H54 (cell line): ENCODE measurements around the gene GPN1.
"Not testable (repeated sequence)": the region's sequence is repeated elsewhere in the genome, so short reads cannot be mapped to it uniquely, and the experiment has no call there.

Experiments
- DNase-seq: peaks from one replicate; pipeline ENCODE4 v3.0.0; 2011; ENCODE audit warnings: low spot score, mixed read lengths; ENCODE audit not compliant: insufficient read length
- FAIRE-seq: peaks from 3 replicates; lab custom pipeline; 2011; peaks lifted over from hg19 to GRCh38; lab: Jason Lieb, UNC
- POLR2A ChIP-seq: IDR thresholded peaks from 2 replicates; pipeline ENCODE4 v1.6.1; 2011; ENCODE audit warnings: low read depth, mild to moderate bottlenecking, low read length

GPN1 gene

GRCh38 chr2:27606611-27607010, 22.2 kb upstream of the GPN1 start:
- FAIRE-seq: no peak
- TF ChIP-seq POLR2A: no peak
- DNase-seq: no peak

DNA sequence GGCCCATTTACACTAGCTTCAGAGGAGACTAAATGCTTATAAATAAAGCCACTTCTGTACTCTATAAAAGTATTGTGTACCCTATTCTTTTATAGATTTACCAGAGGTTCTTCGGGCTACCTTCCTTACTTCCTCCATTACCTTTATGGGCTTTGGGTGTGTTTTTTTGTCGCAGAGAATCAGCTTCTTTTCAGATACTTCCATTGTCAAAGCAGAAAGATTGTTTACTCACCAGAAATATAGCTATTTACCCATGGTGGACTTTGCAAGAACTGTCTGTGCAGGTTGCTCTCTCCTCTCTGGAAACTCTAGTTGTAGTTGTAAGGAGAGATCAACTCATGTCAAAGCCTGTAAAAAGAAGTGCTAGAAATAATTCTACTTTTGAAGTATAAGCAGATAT, 14.9 kb upstream of the GPN1 start:
- FAIRE-seq: no peak
- no peak for DNase-seq
- no peak for TF ChIP-seq POLR2A

DNA sequence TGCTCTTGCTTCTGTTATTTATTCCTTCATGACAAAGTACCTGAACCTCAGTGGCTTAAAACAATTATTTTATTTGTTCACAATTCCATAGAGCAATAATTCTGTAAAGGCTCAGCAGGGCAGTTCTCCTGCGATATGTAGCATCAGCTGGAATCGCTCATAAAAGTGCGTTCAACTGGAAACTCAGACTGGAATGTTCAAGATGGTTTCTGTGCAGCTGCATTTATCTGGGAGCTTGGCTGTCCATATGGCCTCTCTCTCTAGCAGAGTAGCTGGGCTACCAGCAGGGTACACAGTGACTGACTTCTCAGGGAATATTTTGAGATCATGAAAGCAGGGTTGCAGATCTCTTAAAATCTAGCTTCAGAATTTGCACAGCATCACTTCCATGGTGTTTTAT, 13.5 kb upstream of the GPN1 start:
- FAIRE-seq (no peak), DNase-seq (no peak)
- no peak for TF ChIP-seq POLR2A

GRCh38 chr2:27621524-27621923, 7.3 kb upstream of the GPN1 start:
- TF ChIP-seq POLR2A: no peak
- FAIRE-seq (no peak), DNase-seq (no peak)

DNA sequence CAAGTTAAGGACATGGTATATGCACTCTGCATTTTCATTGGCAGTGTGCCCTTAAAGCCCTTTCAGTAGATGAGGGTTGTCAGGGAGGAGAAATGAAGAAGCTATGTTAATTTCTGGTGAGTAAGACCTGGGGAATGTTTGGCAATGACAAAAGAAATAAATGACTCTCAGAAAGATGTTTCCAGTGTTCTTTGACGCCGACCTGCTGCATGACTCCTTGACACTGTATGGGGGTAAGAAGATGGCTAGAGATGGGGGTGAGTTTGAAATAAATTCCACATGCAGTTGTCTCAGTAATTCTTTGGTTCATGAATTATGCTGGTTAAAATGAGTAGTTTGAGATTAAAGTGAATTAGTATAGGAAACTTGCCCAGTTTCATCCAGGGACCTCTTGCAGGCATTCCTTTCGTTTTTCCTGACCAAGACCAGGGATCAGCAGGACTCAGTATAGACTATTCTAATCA, 5.9 kb upstream of the GPN1 start:
- FAIRE-seq: peak; percentile 93
- DNase-seq: no peak

GRCh38 chr2:27624943-27625342, 3.9 kb upstream of the GPN1 start:
- DNase-seq (no peak), FAIRE-seq (no peak)
- no peak for TF ChIP-seq POLR2A

More for the DNA sequence above, 5.9 kb upstream of the GPN1 start:
- no peak for TF ChIP-seq POLR2A

GRCh38 chr2:27626323-27626722, 2.5 kb upstream of the GPN1 start:
- FAIRE-seq, DNase-seq: not testable (repeated sequence)

- not testable (repeated sequence) for DNase-seq
- peak; percentile 64 for FAIRE-seq
Observed at GRCh38 chr2:27626921-27627320, 1.9 kb upstream of the GPN1 start.

GRCh38 chr2:27627963-27628766, 685 bp upstream of the GPN1 start:
- FAIRE-seq: peak; percentile 89
- no peak for TF ChIP-seq POLR2A
- DNase-seq: no peak

DNA sequence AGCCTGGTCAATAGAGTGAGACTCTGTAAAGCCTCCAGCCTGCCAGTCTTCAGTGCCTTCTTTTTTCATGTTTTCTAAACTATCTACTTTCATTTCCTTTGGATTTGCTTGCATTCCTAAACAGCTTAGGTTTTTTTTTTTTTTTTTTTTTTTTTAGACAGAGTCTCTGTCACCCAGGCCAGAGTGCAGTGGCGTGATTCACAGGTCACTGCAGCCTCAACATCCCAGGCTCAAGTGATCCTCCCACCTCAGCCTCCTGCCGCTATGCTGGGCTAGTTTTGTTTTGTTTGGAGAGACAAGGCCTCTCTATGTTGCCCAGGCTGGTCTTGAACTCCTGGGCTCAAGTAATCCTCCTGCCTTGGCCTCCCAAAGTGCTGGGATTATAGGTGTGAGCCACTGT, 1.4 kb downstream of the GPN1 start:
- not testable (repeated sequence) for DNase-seq, FAIRE-seq

DNA sequence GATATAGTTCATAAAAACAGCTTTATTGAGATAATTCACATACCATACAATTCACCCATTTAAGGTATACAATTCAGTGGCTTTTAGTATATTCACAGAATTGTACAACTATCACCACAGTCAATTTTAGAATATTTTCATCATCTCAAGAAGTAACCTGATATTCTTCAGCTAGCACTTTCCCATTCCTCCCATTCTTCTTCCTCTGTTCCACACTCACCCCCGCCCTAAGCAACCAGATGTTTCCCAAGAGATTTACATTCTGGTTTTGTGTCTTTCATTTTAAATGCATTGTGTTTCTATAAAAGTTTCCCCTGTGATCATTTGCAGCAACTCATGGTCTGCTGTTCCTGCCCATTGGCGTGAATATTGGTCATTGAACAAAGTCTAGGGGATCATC, 5.4 kb downstream of the GPN1 start:
- FAIRE-seq: no peak
- no peak for DNase-seq

DNA sequence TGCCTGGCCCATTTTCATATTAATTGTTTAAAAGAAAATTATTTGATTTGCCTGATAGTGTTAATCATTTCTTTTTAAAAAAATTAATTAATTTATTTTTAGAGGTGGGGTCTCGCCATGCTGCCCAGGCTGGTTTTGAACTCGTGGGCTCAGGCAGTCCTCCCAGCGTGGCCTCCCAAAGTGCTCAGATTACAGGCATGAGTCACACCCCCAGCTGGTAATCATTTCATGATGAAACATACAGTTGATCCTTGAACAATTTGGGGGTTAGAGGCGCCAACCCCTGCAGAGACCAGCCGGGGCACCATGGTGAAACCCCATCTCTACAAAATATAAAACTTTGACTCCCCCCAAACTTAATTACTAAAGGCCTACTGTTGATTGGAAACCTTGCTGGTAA, 7.9 kb downstream of the GPN1 start:
- FAIRE-seq (peak; percentile 27), DNase-seq (no peak)
- TF ChIP-seq POLR2A: no peak

More for the DNA sequence above, 5.4 kb downstream of the GPN1 start:
- no peak for TF ChIP-seq POLR2A

- no peak for TF ChIP-seq POLR2A
- no peak for DNase-seq
- peak; percentile 93 for FAIRE-seq
Observed at GRCh38 chr2:27638037-27638637, 9.3 kb downstream of the GPN1 start.

DNA sequence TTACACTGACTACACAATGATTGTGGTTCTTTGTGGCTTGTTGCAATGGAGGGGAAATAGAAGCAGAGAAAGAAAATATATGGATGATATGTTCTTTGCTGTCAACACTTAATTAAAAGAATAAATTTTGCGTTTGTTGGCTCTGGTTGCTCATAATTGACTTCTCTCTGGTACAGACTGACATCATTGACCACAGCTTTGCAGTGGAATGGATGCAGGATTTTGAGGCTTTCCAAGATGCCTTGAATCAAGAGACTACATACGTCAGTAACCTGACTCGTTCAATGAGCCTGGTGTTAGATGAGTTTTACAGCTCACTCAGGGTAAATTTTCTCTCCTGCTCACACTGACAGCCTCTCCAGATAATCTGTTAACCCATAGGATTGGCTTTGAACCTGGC, 9.9 kb downstream of the GPN1 start:
- DNase-seq: no peak
- FAIRE-seq: peak; percentile 65
- no peak for TF ChIP-seq POLR2A

DNA sequence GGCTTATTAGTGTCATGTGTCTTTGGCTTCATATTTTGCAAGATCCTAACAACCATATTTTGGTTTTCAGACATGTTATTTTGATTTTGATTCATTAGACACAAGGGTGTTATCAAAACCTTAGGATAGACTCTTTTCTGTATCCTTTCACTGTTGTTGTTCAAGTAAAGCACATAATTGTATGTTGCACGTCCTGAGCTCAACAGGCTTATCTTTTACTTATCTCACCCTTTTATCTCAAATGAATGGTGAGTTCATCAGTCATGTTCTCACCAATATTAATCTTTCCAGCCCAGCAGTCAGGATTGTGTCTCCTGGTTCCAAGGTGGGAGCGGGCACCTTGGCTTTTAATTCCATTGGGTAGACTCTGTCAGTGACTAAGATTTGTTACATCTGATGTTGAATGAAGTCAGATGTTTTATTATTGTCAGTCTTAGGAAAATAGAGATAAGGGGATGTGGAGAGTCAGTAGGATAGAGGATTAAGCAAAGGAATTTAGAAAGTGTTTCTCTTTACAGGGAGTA, 11.9 kb downstream of the GPN1 start:
- FAIRE-seq (no peak), DNase-seq (no peak)
- no peak for TF ChIP-seq POLR2A
